CD4-positive, alpha-beta T cell treated with Interleukin-12 subunit alpha and Interleukin-12 subunit beta, for 1 hour (primary cell): ENCODE measurements around the gene MPV17L2.
A peak's percentile ranks its signal among the peaks of the same experiment; 100 is the strongest.
"Not testable (repeated sequence)": the region's sequence is repeated elsewhere in the genome, so short reads cannot be mapped to it uniquely, and the experiment has no call there.

ENCODE experiments used
- DNase-seq: peaks from one replicate; pipeline ENCODE4 v3.0.0-alpha.2; 2020

The MPV17L2 gene

GRCh38 chr19:18193388-18194180 lies 566 bp downstream of the MPV17L2 start:
- DNase-seq = no peak

- no peak for DNase-seq
Observed at GRCh38 chr19:18194181-18194530, 1.1 kb downstream of the MPV17L2 start.

DNA sequence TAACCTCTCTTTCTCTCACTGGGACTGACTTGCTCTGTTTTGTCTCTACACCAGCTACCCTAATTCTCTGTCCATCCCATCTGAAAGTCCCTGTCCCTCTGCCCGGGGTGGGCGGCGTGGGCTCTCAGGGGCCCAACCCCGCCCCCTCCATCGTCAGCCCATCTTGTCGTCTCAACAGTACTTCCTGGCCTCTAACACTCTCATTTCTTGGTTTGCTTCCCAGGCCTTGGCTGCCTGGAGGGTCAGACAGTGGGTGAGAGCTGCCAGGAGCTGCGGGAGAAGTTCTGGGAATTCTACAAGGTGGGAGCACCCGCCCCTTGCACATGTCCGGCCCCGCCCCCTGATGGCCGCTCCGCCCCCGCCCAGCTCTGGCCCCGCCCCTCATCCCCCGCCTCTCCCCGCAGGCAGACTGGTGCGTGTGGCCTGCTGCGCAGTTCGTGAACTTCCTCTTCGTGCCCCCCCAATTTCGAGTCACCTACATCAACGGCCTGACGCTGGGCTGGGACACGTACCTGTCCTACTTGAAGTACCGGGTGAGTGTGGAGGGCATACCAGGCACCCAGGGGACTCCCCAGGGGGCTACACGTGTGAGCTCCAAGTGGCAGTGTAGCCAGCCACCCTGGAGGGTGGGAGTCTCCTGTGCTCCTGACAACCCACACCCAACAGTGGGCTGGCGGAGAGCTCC lies 1.7 kb downstream of the MPV17L2 start:
- peak; percentile 44 for DNase-seq

DNA sequence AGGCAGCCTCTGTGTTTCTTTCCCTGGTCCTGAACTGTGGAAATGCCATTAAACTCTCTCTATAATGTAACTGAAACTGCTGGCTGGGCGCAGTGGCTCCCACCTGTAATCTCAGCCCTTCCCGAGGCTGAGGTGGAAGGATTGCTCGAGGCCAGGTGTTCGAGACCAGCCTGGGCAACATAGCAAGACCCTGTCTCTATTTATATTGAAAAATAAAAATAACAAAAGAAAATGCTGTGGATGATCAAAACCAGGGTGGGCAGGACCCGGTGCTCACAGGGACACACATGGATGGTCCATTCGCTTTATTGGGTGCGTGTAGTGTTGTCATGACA lies 3.5 kb downstream of the MPV17L2 start:
- no peak for DNase-seq

DNA sequence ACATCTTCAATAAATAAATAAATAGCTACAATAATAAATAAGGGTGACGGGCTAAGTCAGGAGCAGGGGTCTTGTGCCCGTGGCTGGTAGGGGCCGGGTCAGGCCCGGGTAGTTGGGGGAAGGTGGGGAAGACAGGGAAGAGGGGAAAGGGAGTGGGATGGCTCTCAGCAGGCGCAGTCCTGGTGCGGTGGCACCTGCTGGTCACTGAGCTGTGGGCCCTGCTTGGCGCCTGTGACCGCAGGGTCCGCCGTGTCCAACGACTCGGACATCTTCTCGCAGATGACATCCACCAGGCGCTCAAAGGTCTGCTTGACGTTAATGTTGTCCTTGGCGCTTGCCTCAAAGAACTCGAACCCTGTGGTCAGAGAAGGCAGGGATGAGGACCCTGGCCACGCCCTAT lies 4.3 kb downstream of the MPV17L2 start:
- no peak for DNase-seq

DNA sequence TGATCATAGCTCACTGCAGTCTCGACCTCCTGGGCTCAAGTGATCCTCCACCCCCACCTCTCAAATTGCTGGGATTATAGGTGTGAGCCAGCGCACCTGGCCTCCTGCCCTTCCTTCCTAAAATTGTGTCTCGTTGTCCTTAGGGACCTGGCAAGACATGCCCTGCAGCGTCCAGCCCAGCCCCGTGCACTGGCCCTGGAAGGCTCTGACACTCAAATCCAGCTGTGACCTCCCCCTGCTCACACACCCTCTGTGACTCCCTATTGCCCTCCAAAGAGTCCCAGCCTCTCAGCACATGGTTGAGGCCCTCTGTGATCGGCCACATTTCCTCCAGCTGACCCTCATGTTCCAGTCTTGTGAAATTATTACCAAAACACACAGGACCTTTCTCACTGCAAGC lies 4.9 kb downstream of the MPV17L2 start:
- DNase-seq = no peak

DNA sequence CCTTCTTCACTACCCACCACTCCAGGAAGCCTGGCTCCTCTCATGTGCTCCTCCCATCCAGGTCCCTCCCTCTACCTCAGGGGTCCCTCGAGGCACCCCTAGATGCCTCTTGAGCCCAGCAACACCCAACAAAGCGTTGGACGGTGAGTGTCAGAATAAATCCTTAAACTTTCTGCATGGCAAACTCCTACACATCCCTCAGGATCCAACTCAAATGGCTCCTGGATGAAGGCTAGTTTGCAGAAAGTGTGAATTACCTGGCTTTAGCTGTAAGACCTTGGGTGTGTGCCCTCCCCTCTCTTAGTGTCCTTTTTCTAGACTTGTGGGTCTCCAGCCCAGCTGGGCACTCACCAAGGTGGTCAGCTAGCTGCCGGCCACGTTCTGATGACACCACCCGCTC lies 5.4 kb downstream of the MPV17L2 start:
- DNase-seq = no peak

DNA sequence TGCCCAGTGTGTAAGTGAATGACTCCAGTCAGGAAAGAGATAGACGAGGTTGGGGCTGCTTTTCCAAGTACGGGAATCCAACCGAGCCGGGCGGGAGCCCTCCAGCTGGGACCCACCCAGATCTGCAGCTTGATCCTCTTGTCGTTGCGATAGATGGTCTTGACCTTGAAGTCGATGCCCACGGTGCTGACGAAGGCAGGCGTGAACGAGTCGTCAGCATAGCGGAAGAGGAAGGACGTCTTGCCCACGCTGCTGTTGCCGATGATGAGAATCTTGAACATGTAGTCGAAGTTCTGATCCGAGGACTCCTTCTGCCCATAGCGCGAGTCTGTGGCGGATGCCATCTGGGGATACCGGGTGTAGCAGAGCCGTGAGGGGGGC lies 9.4 kb downstream of the MPV17L2 start:
- no peak for DNase-seq

- peak; percentile 36 for DNase-seq
Observed at GRCh38 chr19:18202778-18203407, 9.9 kb downstream of the MPV17L2 start.

- peak; percentile 61 for DNase-seq
Observed at GRCh38 chr19:18203408-18203862, 10.4 kb downstream of the MPV17L2 start.

DNA sequence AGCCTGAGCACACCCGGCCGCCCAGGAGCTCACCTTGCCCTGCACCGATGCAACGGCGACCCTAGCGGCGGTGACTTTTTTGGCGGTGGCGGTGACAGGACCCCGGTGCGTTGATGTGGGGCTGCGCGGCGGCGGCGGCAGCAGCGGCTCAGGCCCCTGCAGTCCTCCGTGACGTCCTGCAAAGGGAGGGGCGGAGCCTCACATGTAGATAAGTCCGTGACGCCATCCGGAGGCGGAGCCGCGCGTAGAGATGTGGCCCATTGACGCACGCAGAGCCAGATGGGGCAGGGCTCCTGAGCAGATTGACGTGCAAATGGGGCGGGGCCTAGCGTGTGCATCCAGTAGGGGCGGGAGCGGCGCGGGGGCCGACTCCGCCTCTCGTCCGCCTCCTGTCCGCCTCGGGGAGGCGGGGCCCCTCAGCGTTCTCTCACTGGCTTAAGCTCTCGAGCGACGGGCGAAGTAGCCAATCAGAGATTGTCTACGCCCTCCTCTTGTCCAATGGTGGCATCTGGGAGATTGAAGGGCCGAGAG lies 10.9 kb downstream of the MPV17L2 start, which contains the start of gene RAB3A:
RAB3A (minus strand) TSS at position 180 of the 531 bp plus-strand sequence. CDS start 1,302 bp downstream, outside the sequence.
- peak; percentile 100 for DNase-seq

DNA sequence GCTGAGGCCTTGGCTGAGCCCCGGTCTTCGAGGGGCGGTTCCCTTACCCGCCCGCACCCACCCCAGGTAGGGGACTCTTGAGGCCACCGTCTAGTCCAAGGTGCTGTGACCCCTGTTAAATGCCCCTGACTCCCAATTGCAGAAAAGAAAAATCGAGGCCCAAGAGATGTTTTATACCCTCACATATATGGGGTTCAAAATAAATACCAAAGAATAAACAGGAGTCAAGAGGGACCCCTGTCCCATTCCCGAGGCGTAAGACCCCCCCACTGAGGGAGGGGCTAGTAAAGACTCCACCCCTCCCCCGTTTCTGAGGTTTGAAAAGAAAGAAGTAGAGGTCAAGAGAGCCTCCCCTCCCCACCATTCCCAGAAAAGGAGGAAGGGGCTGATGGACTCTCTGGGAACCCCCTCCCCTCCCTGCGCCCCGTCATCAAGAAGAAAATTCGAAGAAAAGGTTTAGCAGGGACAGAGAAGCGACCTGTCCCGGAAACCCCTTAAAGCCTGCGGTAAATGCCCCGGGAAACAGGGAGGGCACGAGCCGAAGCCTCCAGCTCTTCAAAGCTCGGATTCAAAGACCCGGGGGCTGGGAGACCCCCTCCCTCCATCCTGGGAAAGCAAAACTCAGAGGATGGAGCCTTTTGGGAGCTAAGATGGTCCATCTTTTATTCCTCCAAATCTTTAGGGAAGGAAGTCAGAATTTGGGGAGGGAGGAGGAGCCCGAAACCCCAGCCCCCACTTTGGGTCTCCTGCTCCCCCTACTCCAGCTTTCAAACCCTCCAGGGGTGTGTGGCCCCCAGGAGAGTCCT lies 11.6 kb downstream of the MPV17L2 start:
- no peak for DNase-seq

DNA sequence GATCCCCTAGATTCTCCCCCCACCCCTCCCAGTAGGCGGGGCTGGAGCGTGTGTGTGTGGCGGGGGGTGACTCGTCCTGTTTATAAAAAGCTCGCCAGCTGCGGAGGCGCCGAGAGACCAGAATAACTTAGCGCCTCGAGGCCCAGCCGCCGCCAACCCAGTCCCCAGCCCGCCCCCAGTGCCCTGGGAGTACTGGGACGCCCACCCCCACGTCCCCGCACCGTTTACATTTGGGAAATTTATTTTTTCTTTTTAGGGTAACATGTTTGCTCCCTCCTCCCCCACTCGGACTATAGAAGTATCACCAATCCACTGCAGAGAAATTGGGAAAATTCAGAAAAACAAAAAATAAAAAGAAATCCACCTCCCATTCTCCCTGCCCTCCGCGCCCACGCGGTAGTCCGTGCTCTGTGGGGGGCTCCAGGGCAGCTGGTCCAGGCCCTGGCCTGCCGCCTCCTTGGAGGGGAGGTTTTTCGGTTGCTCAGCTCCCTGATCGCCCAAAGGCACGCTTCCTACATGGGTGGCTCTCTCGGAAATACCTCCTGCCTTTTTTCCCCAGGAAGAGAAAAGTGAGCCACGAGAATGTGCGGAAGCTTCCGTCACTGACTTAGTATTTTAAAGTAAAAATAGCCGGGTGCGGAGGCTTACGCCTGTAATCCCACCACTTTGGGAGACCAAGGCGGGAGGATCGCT lies 12.3 kb downstream of the MPV17L2 start:
- peak; percentile 56 for DNase-seq

DNA sequence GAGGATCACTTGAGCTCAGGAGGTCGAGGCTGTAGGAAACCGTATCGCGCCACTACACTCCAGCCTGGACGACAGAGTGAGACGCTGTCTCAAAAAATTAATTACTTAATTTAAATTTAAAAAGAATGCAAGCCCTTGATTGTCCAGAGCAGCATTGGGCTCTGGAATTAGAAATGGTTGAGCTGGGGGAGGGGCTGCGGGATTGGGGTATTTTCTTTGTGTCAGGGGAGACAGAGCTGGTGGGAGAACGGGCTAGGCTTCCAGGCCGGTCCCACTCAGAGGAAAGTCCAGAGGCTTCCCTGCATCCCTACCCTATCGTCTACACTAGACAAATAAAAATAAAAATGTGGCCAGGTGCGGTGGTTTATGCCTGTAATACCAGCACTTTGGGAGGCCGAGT lies 13.0 kb downstream of the MPV17L2 start:
- DNase-seq = no peak

DNA sequence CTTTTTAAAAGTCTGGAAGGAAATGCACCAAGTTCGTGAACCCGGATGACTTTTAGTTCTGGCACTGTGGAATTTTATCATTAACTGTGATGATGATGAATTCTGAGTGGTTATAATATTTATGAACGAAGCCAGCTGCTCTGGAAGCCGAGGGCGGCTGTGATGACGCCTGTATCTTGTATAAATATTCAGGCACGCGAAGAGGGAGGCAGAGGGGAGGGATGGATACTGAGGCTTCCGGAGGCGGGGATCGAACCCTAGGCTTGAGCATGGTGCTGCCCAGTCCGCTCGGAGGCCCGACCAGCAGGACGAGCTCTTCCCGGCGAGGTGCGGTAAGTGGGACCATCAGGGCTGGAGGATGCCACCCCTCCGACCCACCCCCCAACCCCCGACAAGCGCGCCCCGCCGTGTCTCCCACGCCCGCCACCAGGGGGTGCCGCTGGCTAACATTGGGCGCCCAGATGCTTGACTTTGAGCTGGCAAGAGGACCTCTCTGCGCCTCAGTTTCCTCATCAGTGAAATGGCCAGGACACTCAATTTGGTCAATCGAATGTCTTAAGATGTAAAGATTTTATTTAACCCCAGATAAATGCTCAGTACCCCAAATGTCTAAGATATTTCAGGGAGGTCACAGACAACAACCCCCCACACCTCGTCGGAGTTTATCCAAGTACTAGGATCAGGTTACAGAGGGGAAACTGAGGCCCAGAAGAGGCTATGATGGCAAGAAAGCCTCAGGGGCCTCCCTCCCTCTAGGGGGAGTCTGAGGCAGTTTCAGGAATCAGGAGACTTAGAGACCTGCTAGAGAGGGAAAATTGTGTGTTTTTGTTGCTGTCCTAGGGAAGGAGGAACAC lies 15.3 kb downstream of the MPV17L2 start:
- DNase-seq = peak; percentile 54

DNA sequence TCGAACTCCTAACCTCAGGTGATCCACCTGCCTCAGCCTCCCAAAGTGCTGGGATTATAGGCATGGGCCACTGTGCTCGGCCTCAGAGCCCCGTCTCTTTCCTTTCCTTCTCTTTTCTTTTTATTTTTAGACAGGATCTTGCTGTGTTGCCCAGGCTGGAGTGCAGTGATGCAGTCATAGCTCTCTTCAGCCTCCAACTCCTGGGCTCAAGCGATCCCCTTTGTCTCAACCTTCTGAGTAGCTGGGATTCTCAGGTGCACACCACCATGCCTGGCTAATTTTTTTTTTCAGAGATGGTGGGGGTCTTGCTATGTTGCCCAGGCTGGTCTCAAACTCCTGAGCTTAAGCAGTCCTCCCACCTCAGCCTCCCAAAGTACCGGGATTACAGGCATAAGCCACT lies 16.9 kb downstream of the MPV17L2 start:
- DNase-seq = not testable (repeated sequence)

DNA sequence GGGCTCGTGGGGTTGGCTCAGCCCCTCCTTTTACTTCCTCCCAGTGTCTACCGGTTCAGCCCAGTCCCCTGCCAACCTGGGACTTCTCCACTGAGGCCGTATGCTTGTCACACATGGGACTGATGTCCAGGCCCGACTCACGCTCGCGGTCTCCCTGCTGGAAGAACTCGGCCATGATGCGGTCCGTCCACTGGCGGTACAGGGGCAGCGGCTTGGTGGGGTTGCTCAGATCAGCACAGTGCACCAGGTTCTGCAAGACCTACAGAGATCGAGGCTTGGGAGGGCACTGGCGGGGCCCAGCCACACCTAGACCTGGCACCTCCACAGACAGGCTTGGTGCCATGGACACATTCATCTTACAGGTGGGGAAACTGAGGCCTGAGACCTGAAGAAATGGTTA lies 18.7 kb downstream of the MPV17L2 start:
- DNase-seq = no peak

DNA sequence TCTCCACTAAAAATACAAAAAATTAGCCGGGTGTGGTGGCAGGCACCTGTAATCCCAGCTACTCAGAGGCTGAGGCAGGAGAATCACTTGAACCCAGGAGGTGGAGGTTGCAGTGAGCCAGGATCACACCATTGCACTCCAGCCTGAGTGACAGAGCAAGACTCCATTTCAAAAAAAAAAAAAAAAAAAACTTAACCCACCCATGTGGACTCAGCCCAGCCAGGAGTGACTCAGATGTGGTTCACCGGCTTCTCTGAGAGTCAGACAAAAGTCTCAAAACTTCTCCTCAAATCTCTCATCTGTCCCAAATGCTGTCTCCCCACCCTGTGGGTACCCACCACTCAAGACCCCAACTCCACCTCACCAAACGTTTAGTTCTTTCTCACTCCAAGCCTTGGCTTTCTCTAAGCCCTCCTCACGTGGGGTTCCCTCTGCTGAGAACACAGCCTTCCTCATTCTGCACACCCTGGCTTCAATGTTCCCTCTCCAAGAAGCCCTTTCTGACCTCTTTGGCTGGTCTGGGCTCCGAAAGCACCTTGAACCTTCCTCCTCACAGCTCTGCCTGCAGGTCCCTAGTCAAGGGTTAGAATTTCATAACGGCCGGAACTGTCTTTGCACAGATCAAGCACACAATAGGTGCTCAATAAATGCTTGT lies 21.9 kb downstream of the MPV17L2 start:
- DNase-seq = no peak

- DNase-seq = no peak
Observed at GRCh38 chr19:18216789-18217188, 23.8 kb downstream of the MPV17L2 start.

GRCh38 chr19:18218159-18218558 lies 25.1 kb downstream of the MPV17L2 start:
- DNase-seq = no peak

- DNase-seq = no peak
Observed at GRCh38 chr19:18218600-18218999, 25.6 kb downstream of the MPV17L2 start.
